ENCODE data around the gene AP1G2.
A peak's percentile ranks its signal among the peaks of the same experiment; 100 is the strongest.

The AP1G2 gene

GRCh38 chr14:23555882-23556699 lies 11.5 kb downstream of the AP1G2 start, which contains the start of gene THTPA:
THTPA (plus strand) TSS chr14:23556271; CDS start chr14:23556758, 487 bp downstream.
- Histone ChIP-seq H3K27ac (peak within 1 kb of the TSS; percentile 79), H3K4me1 (ENCODE audit: control insufficient read depth in 1 of 2, insufficient read depth in 1 of 2, low read depth in 1 of 2, low read length in 1 of 2) (peaks cover 9 to 18% of the 10 kb centered on the region in 2 experiments), H3K9me3 (no peaks in the 10 kb centered on the region), H3K4me3 (ENCODE audit: low read depth in 1 of 2, low read length in 1 of 2) (peak within 1 kb of the TSS; percentile 90 to 96), H3K36me3 (peaks cover 31% of the 10 kb centered on the region), H3K27me3 (no peaks in the 10 kb centered on the region)
- TF ChIP-seq, protein P1, sequence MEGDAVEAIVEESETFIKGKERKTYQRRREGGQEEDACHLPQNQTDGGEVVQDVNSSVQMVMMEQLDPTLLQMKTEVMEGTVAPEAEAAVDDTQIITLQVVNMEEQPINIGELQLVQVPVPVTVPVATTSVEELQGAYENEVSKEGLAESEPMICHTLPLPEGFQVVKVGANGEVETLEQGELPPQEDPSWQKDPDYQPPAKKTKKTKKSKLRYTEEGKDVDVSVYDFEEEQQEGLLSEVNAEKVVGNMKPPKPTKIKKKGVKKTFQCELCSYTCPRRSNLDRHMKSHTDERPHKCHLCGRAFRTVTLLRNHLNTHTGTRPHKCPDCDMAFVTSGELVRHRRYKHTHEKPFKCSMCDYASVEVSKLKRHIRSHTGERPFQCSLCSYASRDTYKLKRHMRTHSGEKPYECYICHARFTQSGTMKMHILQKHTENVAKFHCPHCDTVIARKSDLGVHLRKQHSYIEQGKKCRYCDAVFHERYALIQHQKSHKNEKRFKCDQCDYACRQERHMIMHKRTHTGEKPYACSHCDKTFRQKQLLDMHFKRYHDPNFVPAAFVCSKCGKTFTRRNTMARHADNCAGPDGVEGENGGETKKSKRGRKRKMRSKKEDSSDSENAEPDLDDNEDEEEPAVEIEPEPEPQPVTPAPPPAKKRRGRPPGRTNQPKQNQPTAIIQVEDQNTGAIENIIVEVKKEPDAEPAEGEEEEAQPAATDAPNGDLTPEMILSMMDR (IDR thresholded peaks at IDR 0.05) = peak; percentile 24

GRCh38 chr14:23555533-23555881 lies 12.1 kb downstream of the AP1G2 start:
- Histone ChIP-seq H3K36me3 (peaks cover 27% of the 10 kb centered on the region), H3K9me3 (no peaks in the 10 kb centered on the region), H3K4me1 (ENCODE audit: control insufficient read depth in 1 of 2, insufficient read depth in 1 of 2, low read depth in 1 of 2, low read length in 1 of 2) (peaks cover 14 to 24% of the 10 kb centered on the region in 2 experiments), H3K27ac (peak overlapping the region; percentile 79), H3K27me3 (no peaks in the 10 kb centered on the region), H3K4me3 (ENCODE audit: low read depth in 1 of 2, low read length in 1 of 2) (peak overlapping the region; percentile 90 to 96)
- TF ChIP-seq, protein P1 (IDR thresholded peaks at IDR 0.05) = no peak

DNA sequence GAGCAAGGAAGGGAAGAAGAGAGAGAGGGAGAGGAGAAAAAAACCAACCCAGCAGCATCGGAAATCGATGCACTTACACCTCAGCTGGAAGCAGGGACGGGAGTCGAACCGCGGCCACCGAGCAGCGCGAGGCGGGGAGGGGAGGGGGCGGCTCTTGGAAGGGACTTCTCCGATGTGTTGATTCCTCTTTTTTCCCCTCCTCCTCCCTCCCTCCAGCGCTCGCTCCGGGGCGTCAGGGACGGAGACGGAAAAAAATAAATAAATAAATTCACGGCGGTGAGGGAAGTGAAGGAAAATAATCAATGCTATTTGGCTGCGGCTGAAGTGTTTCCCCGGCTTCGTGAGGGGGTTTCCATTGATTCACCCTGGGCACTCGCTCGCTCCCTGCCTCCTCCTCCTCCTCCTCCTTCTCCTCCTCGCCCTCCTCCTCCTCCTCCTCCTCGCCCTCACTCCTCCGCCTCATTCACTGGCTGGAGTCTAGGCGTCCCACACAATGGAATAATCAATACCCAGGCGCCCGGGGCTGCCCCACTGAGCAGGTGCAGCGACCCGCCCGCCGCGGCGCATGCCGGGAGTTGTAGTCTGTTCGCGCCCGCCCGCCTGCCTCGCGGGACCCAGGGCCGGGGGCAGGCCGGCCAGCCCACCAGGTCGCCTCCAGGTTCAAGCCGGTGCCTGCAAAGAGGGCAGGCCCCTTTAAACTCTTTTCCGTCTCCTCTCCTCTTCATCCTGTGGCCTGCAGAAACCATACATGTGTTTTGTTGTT lies 16.1 kb downstream of the AP1G2 start, which contains the start of gene ZFHX2:
ZFHX2 (minus strand) TSS at position 500 of the 763 bp plus-strand sequence. CDS start 16,440 bp downstream, outside the sequence.
- Histone ChIP-seq H3K27me3 (no peaks in the 10 kb centered on the region), H3K27ac (peak within 1 kb of the TSS; percentile 66)
- TF ChIP-seq, protein P1 (IDR thresholded peaks at IDR 0.05) = no peak

DNA sequence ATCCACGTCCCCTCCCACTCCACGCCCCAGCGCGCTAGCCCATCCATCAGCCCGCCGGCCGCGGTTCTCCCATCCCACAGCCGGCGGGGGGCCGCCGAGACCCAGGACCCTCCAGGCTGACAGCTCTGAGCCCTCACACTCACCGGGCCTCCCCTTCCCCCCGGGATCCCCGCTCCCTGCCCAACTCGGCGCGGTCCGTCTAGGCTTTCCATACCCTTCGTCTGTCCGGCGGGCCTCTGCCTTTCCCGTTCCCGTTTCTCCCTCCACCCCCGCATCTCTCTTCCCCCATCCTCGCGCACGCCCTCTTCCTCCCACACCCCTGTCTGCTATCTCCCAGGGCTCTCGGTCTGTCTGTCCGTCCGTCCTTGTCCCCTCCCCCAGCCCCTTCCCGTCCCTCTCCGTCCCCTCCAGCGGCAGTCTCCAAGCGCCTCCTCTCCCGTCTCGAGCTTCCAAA lies 16.8 kb downstream of the AP1G2 start:
- H3K4me3 ChIP-seq (ENCODE audit: low read depth in 1 of 2, low read length in 1 of 2) = peak overlapping the region; percentile 88 to 96
- no peaks in the 10 kb centered on the region for H3K9me3 ChIP-seq
- H3K27me3 ChIP-seq = no peaks in the 10 kb centered on the region
- peak overlapping the region; percentile 66 for H3K27ac ChIP-seq
- TF ChIP-seq, protein P1 (IDR thresholded peaks at IDR 0.05) = no peak
- H3K36me3 ChIP-seq = no peaks in the 10 kb centered on the region
- peaks cover 28% of the 10 kb centered on the region in 2 experiments for H3K4me1 ChIP-seq (ENCODE audit: control insufficient read depth in 1 of 2, insufficient read depth in 1 of 2, low read depth in 1 of 2, low read length in 1 of 2)

More for the DNA sequence above, 16.1 kb downstream of the AP1G2 start, which contains the start of gene ZFHX2:
- Histone ChIP-seq H3K4me3 (ENCODE audit: low read depth in 1 of 2, low read length in 1 of 2) (peak within 1 kb of the TSS; percentile 88 to 96), H3K4me1 (ENCODE audit: control insufficient read depth in 1 of 2, insufficient read depth in 1 of 2, low read depth in 1 of 2, low read length in 1 of 2) (peaks cover 31 to 33% of the 10 kb centered on the region in 2 experiments), H3K36me3 (no peaks in the 10 kb centered on the region), H3K9me3 (no peaks in the 10 kb centered on the region)

DNA sequence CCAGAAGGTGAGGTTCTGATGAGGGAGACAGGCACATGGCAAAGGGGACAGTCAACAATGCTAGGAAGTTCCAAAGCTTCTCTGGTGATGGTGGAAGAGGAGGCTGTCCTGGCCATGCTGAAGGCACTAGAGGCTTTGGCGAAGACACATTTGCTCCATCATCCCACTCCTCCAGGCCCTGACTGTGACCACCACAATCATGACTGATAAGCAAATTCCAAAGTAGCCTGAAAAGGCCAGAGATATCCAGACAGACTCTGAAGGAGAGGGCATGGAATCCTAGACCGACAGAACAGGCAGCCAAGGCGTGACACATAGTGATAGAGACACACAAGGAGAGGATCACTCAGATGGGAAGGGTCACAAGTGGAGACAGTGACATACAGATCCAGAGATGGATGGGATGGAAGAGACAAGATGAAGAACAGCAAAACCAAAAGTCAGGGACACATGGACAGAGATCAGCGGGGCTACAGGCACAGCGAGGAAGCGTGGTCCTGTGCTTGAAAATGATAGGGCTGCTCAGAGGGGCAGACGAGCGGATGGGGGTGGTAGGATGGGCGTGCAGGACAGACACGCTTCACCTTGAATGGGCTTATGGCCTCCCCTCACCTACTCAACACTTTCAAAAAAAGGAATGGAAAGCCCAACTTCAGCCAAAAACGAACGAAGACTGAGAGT lies 17.3 kb downstream of the AP1G2 start:
- peak overlapping the region; percentile 88 to 96 for H3K4me3 ChIP-seq (ENCODE audit: low read depth in 1 of 2, low read length in 1 of 2)
- H3K27me3 ChIP-seq = no peaks in the 10 kb centered on the region
- TF ChIP-seq, protein P1 (IDR thresholded peaks at IDR 0.05) = no peak
- no peaks in the 10 kb centered on the region for H3K9me3 ChIP-seq
- H3K4me1 ChIP-seq (ENCODE audit: control insufficient read depth in 1 of 2, insufficient read depth in 1 of 2, low read depth in 1 of 2, low read length in 1 of 2) = peaks cover 23 to 34% of the 10 kb centered on the region in 2 experiments
- no peak overlapping the region for H3K27ac ChIP-seq
- H3K36me3 ChIP-seq = no peaks in the 10 kb centered on the region

All from neutrophil (primary cell).